ENCODE data around the gene ASAP2.
"Not testable (repeated sequence)": the region's sequence is repeated elsewhere in the genome, so short reads cannot be mapped to it uniquely, and the experiment has no call there.

Gene ASAP2

DNA sequence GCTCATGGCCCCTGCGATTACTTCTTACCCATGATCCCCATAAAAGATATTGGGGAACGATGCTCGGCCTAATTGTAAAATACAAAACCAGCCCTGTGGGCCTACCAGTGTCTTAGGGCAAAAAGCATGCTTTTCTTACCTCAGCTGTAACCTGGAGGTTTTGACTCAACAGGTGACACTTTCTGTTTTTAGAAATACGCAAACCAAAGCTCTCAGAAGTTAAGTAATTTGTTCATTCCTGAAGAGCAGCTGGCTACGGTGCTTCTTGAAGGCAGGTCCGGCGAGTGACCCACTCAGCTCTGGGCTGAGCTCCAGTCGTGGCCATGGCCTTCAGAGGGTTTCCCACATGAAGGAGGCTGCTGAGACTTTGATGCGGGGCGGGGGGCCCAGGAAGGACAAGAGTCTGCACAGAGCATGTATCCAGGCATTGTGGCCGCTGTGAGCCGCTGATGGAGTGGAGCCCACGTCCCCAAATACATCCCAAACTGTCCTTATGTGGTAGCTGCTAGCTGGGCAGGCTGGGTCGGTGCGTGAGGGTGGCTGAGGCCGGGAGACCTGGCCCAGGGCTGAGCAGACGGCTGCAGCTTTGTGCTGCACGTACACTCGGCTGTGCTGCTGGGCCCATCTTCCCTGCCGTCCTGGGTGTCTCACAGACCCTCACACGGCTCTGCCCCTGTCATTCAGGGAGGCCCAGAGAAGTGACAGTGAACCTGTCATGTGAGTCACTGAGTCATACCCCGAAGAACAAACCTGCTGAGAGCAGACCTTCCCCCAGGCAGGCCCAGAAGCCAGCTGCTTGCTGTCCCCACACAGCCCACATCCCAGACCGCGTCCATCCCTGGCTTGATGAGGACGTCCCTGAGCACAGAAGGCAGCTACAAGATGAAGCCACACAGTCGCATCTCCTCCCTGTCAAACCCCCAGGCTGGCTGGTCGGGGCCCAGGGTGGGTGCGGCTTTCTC, 182.6 kb downstream of the ASAP2 start:
- no peak for DNase-seq

DNA sequence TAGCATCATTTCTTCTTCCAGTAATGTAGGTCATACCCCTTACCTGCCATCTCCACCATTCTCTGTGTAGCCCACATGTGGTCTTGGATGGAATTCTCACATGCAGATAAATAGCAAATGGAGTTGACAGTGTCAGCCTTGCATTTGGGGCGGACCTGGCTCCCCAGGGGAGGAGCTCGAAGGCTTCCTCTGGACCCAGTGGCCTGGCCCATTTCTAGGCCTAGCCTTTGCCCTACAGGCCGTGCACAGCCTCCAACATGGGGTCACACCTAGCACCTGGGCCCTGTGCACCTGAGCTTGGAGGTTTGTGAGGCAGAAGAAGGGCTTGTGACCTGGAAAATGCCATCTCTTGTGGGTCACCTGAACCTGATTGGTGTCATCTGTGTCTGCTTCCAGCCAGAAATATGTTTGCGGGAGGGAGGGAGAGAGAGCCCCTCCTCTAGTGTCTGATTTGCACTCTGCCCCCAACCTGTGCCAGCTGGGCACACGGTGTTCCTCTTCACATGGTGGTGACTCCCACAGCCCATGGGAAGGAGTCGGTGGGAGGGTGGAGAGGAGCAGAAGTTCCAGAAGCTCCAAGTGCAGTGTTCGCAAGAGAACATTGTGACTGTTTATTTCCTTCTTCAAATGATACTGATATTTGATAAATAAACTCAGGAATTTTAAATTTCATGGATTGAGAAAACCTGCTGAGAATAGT, 183.7 kb downstream of the ASAP2 start:
- no peak for DNase-seq

DNA sequence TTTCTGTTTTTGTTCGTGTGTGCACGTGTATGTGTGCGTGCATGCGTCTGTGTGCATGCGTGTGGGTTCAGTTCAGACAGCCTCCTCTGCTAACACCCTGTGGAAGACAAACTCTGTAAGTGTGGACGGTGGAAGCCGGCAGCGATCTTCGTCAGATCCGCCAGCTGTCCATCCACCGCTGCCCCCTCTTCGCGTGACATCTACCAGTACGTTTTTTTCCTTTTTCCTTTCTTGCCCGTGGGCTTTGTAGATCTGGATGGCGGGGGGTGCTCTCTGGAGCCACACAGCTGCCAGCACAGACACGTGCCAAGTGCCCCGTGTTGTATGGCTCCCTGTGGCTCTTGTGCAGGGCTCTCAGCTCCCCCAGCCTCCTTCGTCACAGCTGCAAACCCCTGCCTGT, 184.4 kb downstream of the ASAP2 start:
- DNase-seq: no peak

DNA sequence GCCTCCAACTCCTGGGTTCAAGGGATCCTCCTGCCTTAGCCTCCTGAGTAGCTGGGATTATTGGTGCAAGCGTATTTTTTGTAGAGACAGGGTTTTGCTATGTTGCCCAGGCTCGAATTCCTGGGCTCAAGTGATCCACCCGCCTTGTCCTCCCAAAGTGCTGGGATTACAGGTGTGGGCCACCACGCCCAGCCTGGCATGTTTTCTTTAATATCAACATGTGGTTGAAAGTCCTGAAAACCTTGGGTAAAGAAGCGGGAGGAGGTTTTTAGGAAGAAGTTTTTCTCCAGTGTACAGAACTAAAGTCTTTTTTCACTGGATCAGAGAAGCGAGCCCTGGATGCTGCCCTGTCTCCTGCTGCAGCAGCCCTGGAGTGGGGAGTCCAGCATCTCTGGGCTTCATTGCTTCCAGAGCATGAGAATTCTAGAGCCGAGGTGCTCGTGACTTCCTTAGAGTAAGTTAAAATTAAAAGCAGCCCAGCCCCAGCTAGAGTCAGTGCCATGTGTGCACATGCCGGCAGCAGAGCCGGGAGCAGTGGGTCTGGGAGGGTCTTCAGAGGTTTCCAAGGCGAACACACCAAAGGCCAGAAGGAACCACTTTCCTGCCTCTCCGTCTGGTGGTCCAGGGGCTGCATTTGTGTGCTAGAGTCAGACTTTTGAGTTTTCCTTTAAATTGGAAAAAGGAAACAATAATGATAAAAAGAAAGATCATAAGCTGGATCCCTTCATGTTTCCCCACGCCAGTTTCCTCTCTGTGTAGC, 185.5 kb downstream of the ASAP2 start:
- no peak for DNase-seq

DNA sequence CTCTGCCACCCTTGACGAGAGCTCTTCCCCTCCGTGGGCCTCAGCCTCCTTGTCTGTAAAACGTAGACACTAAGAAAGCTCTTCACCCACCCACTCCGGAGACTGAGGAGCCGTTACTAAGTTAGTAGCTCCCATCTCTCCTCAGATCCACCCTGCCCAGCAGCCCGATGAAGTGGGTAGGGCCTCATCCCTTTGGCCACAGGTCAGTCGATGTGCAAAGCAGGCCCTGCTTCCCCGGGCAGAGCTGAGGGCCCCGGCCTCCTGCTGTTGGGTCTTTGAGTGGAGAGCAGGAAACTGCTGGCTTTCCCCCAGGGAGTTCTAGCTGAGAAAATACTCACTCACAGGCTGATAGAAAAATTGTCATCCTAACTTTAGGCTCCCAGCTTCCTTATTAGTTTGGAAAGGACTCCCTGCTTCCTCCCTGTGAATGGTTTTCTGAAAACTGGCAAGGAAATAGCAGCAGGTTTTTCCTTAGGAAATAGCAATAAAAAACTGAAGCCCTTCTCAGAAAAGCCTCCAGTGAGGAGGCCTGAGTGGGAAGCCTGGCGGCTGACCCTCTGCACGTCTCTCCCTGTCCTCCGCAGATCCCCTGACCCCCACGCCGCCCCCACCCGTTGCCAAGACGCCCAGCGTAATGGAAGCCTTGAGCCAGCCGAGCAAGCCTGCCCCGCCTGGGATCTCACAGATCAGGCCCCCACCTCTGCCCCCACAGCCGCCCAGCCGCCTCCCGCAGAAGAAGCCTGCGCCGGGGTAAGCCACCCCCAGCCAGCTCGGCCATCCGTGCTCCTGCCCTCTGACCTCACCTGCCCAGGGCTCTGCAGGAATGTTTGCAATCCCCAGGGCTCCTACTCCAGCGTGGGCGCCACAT, 186.5 kb downstream of the ASAP2 start:
- DNase-seq: no peak

DNA sequence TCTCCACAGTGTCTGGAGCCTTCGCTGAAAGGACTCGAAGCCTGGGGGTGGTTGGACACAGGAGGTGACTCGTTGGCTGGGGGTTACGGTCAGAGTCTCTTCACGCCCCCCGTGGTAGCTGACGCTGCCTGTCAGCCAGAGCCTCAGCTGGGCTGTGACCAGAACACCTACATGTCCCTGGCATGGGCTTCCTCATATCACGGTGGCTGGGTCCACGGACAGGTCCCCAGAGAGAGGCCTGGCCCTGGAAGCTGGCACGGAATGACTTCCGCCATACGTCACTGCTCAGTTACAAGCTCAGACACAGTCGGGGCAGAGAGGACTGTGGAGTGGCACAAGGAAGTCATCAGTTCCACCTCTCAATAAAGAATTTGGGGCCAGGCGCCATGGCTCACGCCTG, 188.2 kb downstream of the ASAP2 start:
- DNase-seq: no peak

DNA sequence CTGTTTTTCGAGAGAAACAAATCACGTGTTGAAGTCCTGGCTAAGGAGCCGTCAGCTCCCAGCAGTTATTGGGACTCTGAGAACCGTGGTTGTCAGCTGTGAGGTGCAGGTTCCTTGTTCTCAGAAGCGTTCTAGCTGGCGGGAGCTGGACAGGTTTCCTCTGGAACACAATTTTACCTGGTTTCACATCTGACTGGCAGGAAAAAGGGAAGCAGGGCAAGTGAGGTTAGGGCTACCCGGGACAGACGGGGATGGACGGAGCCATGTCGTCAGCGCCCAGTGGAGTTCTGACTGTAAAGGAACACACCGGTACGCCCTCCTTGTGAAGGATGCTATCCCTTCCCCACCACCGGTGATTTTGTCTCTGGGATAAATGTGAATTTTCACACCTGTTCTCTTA, 190.6 kb downstream of the ASAP2 start:
- no peak for DNase-seq

DNA sequence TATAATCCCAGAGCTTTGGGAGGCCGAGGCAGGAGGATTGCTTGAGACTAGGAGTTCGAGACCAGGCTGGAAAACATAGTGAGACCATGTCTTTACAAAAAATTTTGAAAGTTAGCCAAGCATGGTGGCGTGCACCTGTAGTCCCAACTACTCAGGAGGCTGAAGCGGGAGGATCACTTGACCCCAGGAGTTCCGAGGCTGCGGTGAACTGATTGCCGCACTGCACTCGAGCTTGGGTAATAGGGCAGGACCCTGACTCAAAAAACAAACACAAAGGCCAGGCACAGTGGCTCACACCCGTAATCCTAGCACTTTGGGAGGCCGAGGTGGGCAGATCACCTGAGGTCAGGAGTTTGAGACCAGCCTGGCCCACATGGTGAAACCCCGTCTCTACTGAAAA, 191.6 kb downstream of the ASAP2 start:
- DNase-seq: not testable (repeated sequence)

DNA sequence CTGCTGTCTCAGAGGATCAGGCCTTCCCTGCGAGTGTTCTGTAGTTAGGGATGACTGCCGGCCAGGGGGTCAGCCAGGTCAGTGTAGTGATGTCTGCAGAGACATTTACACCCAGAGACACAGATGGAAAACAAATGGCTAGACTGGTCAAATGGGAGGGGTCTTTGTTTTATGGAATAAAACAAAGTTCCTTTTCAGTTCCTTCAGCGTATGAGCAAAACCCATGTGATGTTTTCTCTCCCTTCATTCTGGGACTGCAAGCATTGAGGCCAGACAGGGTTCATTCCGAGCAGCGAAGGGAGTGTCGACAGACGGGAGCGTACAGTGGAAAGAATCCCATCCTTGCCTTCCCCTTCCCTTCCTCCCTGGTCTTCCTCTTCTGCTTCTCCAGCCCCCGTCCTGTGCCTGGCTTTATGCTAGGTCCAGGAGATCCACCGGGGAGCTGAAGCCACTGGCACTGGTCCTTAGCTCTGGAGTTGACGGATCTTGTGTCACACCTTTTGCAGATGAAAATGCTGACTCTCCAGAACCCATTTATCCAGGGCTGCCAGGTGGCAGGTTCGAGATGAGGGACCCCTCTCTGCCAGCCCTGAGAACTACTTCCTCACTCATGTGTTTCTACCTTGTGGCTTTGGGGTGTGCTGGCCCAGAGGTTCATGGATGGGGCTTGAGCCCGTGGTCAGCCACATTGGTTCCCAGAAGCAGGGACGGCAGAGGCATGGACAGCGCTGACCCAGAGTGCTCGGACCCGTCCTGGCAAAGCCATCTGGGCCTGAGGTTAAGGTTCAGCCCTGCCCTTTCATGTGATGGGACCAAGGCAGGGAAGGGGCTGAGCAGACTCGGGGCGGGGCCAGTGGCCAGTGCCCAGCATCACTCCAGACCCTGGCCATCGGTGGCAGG, 192.5 kb downstream of the ASAP2 start:
- no peak for DNase-seq

DNA sequence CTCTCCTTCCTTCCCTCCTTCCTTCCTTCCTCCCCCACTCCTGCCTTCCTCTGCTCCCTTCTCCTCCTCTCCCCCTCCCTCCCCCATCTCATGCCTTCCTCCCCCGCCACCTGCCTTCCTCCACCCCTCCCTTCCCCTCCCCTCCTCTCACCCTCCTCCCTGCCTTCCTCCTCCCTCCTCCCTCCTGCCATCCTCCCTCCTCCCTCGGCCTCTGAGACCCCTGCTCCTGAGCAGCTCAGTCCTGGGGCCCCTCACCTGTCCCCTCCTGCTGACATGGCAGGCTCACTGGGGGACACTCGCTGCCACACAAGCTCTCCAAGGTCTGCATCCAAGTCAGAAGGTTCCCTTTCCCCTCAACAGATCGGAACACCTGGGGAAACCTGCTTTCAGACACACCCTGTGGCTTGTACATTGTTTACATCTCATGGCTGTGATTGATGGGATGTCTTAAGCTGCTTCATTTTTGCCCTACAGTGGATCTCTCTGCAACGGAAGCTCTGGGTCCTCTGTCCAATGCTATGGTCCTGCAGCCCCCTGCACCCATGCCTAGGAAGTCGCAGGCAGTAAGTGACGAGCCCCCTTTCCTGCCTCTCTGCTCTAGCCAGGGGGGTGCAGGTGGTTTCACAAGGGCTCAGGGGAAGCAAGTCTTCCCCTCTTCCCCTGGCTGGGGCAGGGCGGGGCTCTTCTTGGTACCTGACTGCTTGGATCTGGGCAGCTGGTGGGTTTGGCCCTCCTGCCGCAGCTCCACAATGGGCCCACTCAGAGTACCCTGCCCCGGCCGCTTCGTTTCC, 193.9 kb downstream of the ASAP2 start:
- no peak for DNase-seq

DNA sequence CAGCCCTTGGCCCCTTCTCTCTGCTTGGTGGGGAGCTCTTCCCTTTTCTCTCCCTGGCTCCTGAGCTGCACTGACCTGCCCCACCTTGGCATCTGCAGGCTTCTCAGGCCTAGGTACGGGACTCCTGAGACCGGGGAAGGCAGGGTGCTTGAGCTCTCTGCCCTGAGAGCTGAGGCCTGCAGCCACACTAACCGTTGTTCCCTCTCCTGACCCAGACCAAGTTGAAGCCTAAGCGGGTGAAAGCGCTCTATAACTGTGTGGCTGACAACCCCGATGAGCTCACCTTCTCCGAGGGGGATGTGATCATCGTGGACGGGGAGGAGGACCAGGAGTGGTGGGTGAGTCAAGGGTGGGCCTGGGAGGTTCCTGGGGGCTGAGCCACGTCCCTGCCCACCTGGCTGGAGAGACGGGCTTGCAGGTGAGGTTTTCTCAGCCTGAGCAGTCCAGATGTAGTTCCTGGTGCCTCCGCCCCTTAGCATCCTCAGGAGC, 194.5 kb downstream of the ASAP2 start:
- DNase-seq: no peak

DNA sequence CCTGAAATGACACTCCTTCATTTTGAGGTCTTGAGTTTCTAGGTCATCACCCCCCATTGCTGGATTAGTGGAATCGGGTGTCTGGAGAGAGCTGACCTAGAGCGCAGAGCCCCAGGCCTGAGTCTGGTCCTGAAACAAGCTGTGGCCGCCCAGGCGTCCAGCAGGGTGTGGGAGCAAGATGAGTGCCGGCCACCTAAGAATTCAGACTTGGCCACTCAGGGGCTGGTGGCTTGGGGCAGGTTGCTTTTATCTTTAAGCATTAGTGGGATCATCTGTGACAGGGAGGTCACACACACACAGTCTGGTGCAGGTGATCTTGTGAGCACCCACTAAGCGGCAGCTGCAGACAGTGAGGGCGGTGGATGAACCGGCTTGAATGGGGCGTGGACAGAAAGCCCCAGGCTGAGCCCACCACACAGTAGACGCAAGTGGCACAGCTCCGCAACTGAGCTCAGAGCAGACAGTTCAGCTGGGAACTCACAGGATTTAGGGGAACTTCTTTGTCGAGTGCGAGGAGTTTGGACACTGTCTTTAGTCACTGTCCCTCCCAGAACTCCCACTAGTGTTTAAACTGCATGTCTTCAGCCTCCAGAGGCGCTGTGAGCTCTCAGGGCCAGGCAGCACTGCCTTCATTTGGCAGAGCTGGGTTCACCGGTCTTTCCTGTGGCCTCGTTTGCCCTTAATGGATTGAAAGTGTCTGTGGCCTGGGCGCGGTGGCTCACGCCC, 195.2 kb downstream of the ASAP2 start:
- DNase-seq: no peak

DNA sequence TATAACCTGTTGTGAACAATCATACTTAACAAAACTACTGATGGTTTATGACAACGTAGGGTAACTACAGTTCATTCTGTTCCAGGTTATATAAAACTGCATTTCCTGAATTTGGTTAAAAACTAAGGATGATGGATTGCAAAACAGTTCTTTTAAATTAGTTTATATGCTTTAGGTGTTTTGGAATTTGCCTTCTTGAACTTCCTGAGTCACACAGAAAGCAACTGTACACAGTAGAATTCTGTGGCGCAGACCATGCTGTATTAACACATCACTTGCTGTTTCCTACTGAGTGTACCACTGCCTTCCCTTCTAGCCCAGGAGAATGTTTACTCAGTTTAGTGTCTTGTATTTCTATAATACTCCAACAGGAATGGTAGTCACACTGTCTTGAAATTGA, 197.3 kb downstream of the ASAP2 start:
- DNase-seq: no peak

DNA sequence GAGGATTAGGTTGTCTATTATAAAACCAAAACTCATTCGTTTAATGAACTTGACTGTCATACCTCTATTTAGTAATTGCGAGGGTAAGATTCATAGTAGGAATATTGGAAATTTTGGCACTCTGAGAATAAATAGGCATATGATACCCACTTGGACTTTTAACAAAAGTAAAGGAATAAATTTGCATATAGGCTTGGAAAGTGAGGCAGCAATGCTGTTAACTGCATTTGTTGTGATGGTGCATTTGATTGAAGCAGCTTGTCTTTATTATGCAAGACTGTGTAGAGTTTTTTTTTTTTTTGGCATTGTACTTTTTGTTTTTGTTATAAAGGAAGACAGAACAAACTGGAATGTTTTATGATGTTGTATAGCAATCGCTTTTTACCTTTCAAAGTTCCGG, 197.8 kb downstream of the ASAP2 start:
- no peak for DNase-seq

DNA sequence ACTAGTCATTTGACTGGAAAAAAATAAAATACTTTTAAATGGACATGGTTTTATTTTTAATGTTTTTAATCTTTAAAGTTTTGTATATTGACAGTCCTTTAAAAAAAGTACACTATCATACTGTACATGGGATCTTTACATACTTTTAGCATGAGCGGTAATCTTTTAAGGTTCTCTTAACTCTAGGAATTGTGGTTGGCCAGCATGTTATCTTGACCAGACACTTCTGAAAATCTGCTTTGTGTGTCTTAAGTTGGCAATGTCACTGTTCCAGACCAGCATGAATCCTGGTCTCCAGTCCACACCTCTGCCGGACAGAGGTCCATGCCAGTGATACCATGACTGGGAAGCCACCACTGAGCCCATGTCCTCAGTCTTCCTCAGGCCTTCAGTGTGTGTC, 199.0 kb downstream of the ASAP2 start:
- DNase-seq: no peak

DNA sequence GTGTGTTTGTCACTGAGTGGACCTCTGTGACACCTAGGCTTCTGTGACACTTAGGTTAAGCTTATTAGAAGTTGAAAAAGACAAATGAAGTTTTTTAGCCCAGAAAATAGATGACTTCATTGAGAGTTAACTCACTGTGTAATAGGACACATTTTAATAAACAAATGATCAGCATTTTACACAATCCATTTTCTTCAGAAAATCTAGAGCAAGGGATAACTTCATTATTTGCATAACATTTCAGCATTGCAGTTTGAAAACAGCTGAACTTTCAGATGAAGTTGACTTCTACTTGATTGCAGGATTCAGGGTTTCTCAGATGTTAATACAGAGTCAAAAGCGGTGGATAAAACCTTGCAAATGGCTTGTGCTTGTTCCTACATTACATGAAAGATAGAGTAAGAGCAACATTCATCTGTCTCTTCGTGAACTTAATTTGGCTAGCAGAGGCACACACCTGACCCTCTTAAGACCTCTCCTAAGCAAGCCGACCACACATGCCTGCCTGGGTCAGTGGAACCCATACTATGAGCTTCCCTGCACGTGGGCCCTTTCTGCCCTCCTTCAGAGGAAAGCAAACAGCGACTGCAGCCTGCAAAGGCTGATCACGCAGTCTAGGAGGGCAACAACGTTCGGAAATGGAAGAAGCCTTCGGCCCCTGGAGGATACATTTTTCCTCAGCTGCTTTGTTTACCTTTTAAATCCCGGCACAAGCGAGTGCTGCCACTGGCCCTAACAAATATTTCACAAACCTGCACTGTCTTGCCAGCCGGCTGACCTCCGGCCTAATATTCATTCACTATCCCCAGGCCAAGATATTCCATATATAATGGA, 200.1 kb downstream of the ASAP2 start:
- no peak for DNase-seq

DNA sequence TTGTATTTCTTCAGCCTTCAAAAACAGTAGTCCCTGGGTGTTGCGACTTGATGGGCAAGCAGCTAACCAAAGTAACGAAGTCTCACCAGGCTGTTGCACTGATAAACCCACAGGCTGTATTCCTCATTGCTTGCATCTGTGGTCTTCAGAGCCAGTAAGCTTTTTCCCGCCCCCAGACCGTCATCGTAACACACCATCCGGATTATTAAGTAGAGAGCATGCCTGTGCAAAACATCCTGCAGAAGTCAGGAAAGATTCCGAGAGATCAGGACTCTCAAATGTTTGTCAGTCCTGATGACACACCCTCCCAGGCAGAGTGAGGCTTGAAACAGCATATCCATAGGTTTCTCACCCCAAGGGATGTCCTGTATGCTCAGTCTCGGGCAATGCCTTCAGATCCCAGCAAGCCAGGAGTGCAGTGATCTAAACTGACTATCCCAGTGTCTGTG, 200.8 kb downstream of the ASAP2 start:
- DNase-seq: no peak

DNA sequence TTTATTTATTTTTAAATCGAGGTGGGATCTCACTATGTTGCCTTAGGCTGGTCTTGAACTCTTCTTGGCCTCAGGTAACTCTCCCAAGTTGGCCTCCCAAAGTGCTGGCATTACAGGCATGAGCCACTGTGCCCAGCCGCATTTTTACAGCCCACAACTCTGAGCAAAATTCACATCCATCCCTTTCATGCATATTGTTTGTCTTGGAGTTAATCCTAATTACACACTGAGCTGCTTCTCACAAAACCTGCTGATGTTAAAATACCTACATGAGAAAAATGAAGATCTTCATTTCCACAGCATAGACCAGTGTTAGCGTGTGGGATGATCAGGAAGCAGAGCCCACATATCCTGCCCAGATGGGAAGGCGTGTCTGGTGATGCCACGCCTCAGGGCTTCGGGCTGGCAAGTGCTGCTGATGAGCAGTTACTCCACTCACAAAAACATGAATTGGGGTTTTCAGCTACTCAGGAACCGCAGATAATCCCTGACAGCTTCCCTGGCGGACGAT, 202.1 kb downstream of the ASAP2 start:
- DNase-seq: no peak
